ENCODE measurements around the gene ABLIM3. TPM values are rescaled to one million over a fixed set of nuclear protein-coding genes. Genes with fewer than 3 reads are reported as not detected.

The ABLIM3 gene
- total and polyA plus RNA-seq, 8 donors = 1.3 to 8.1 (median 2.5) TPM

GRCh38 chr5:149285153-149285552 lies 143.9 kb downstream of the ABLIM3 start:
- FAIRE-seq = no peak
- intact Hi-C loops (cut with DNase I) = no loop called here

GRCh38 chr5:149288436-149288835 lies 147.1 kb downstream of the ABLIM3 start:
- TF ChIP-seq CTCF (IDR thresholded peaks at IDR 0.05) = no peak
- no peak for DNase-seq
- H3K4me3 ChIP-seq = no peak overlapping the region
- H3K27ac ChIP-seq = peak overlapping the region in 1 of 4 donors; percentile 47
- no peaks in the 10 kb centered on the region for H3K27me3 ChIP-seq
- WGBS, 2 donors = 86 to 93% methylated on average over 8 of the region's 8 CpGs
- H3K9me3 ChIP-seq = no peaks in the 10 kb centered on the region
- H3K4me1 ChIP-seq = no peaks in the 10 kb centered on the region
- H3K36me3 ChIP-seq = no peaks in the 10 kb centered on the region
- ATAC-seq = no peak
- no peak for FAIRE-seq
- intact Hi-C loops (cut with DNase I) = no loop called here

More at GRCh38 chr5:149285153-149285552, 143.9 kb downstream of the ABLIM3 start:
- ATAC-seq (no peak), DNase-seq (no peak)
- Histone ChIP-seq H3K9me3 (no peaks in the 10 kb centered on the region), H3K36me3 (no peaks in the 10 kb centered on the region), H3K4me1 (no peaks in the 10 kb centered on the region), H3K27me3 (no peaks in the 10 kb centered on the region), H3K27ac (no peak overlapping the region), H3K4me3 (no peak overlapping the region)
- no peak for TF ChIP-seq CTCF (IDR thresholded peaks at IDR 0.05)
- WGBS, 2 donors = 69 to 72% methylated on average over 1 of the region's 1 CpG

- FAIRE-seq = no peak
- Histone ChIP-seq H3K9me3 (no peaks in the 10 kb centered on the region), H3K36me3 (no peaks in the 10 kb centered on the region), H3K27ac (no peak overlapping the region), H3K4me1 (no peaks in the 10 kb centered on the region), H3K27me3 (no peaks in the 10 kb centered on the region), H3K4me3 (no peak overlapping the region)
- DNase-seq = no peak
- intact Hi-C loops (cut with DNase I) = no loop called here
- no peak for TF ChIP-seq CTCF (IDR thresholded peaks at IDR 0.05)
- 52 to 54% methylated on average over 7 of the region's 7 CpGs for WGBS, 2 donors
- ATAC-seq = no peak
Observed at GRCh38 chr5:149289301-149289700, 148.0 kb downstream of the ABLIM3 start.

GRCh38 chr5:149294872-149295829 lies 153.9 kb downstream of the ABLIM3 start:
- Histone ChIP-seq H3K36me3 (no peaks in the 10 kb centered on the region), H3K4me1 (no peaks in the 10 kb centered on the region), H3K27ac (no peak overlapping the region), H3K4me3 (no peak overlapping the region), H3K27me3 (no peaks in the 10 kb centered on the region), H3K9me3 (no peaks in the 10 kb centered on the region)
- TF ChIP-seq CTCF (IDR thresholded peaks at IDR 0.05) = no peak
- DNase-seq (no peak), FAIRE-seq (no peak), ATAC-seq (no peak)
- intact Hi-C loops (cut with DNase I) = no loop called here
- WGBS, 2 donors = 59 to 65% methylated on average over 10 of the region's 10 CpGs
